T-helper 1 cell treated with Interleukin-12 subunit alpha and Interleukin-12 subunit beta and Interleukin-4 antibody, amounts not matched to agents 30 ng/mL and 1 ng/mL, for 36 hours (primary cell): ENCODE results near the gene NSG1. TPM values are rescaled to one million over a fixed set of nuclear protein-coding genes. Genes with fewer than 3 reads are reported as not detected.
"Not testable (repeated sequence)": the region's sequence is repeated elsewhere in the genome, so short reads cannot be mapped to it uniquely, and the experiment has no call there.

Source experiments
- intact Hi-C: fragments of 100-400 bp; cut with micrococcal nuclease; formaldehyde crosslinking; loops from one replicate; pipeline ENCODE4 v1.15.1; 2024
- total RNA-seq: library from RNA; stranded (reverse); gene quantifications from 2 replicates; pipeline ENCODE4 v1.2.3, GENCODE V29; 2022

NSG1 gene
- total RNA-seq, 1 donor from 2014 or later: 0.69 TPM

- intact Hi-C loops: not testable (repeated sequence)
These were observed 78.3 kb downstream of the NSG1 start for GRCh38 chr4:4465238-4465637.

Other genes starting within 250 kb of the NSG1 start
- gene OTOP1, start 160.2 kb upstream of the NSG1 start, total RNA-seq: not detected in 2 replicates
- gene TMEM128, start 138.9 kb upstream of the NSG1 start, total RNA-seq: 15.5 and 16.5 TPM in 2 replicates
- 32.7 and 33.6 TPM in 2 replicates for gene LYAR, start 96.9 kb upstream of the NSG1 start, total RNA-seq
- gene ZBTB49, start 96.9 kb upstream of the NSG1 start, total RNA-seq: 6.9 and 8.4 TPM in 2 replicates
- 20.7 and 30.1 TPM in 2 replicates for gene STX18, start 154.9 kb downstream of the NSG1 start, total RNA-seq